Astrocyte of the cerebellum (primary cell): Measurements from ENCODE around the gene CHML.

Experiments
- DNase-seq: peaks from one replicate; pipeline ENCODE4 v3.0.0-alpha.2; 2011; ENCODE audit warnings: low read depth
- H3K4me3 ChIP-seq: 2 replicates; pipeline ENCODE4 v1.5.1; 2011; ENCODE audit warnings: mild to moderate bottlenecking, low read depth, low read length, moderate library complexity
- CTCF ChIP-seq: IDR thresholded peaks from 2 replicates; pipeline ENCODE4 v1.5.1; 2012; ENCODE audit warnings: low read length, low read depth, moderate library complexity, mild to moderate bottlenecking; ENCODE audit errors: missing control alignments
- in situ Hi-C: cut with HindIII; loops from 2 replicates; pipeline ENCODE4 v1.10.0; 2017; ENCODE audit warnings: low sequenced_read_pairs

Gene CHML

DNA sequence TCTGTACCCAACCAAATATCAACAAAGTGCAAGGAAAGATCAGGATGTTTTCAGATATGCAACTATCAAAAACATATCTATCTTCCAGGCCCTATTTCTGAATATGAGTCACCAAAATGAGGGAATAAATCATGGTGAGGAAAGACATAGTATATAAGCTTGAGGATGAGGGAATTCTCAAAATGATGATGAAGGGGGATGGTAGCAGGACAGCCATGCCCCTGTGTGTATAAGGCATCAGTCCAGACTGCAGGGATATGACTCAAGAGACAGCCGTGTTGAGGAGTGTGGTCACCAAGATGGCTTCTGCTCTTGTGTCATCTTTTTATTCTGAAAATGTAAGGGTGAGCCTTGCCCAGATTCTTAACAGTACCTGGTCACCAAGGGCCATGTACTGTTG is 7.5 kb upstream of the CHML start:
- no peak for TF ChIP-seq CTCF
- no peak for DNase-seq
- no peak overlapping the region for H3K4me3 ChIP-seq
- in situ Hi-C loops = loop anchor here (5.0 kb wide), 1 partner anchor 35 kb away; no protein-coding TSS in a partner anchor

- no peak for TF ChIP-seq CTCF
- in situ Hi-C loops = loop anchor here (5.0 kb wide), 1 partner anchor 36 kb away; no protein-coding TSS in a partner anchor
- DNase-seq = no peak
- no peak overlapping the region for H3K4me3 ChIP-seq
Measured at GRCh38 chr1:241646201-241646600, 6.0 kb upstream of the CHML start.

GRCh38 chr1:241645199-241645598 is 5.0 kb upstream of the CHML start:
- in situ Hi-C loops = loop anchor here (5.0 kb wide), 1 partner anchor 37 kb away; no protein-coding TSS in a partner anchor
- no peak overlapping the region for H3K4me3 ChIP-seq
- no peak for DNase-seq
- no peak for TF ChIP-seq CTCF

GRCh38 chr1:241644259-241644658 is 4.1 kb upstream of the CHML start:
- TF ChIP-seq CTCF = no peak
- DNase-seq = no peak
- in situ Hi-C loops = no loop called here
- no peak overlapping the region for H3K4me3 ChIP-seq

- no peak for DNase-seq
- in situ Hi-C loops = no loop called here
- no peak overlapping the region for H3K4me3 ChIP-seq
- no peak for TF ChIP-seq CTCF
Measured at GRCh38 chr1:241642593-241642944, 2.4 kb upstream of the CHML start.

DNA sequence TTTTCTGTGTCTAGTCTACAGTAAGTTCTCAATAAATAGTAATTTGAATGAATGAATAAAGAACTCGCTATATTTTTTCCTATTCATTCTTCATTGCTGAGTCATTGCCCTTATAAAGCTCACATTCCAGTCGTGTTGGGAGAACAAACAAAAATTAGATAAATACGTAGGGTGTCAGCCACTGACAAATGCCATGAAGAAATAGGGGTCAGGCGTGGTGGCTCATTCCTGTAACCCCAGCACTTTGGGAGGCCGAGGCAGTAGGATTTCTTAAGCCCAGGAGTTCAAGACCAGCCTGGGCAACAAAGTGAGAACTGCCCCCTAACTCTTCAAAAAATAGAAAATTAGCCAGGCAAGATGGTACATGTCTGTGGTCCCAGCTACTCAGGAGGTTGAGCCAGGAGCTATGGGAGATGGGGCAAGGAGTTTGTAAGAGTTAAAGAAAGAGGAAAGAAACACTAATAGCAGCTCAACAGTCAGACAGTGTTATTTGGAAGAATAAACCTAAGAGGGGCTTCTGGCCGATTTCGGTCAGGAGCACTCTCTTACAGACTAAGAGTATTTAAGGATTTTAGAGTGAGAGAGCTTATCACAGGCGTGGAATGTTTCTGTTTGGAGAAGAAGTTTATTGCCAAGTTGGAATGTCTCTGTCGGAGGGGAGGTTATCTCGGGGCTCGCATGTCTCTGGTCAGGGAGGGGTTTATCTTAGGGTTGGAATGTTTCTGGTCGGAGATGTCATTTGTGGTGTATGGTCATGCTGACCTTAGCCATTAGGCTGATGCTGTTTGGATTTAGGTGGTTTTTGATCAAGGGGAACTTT is 1.8 kb upstream of the CHML start:
- in situ Hi-C loops = no loop called here
- no peak for DNase-seq
- TF ChIP-seq CTCF = no peak
- no peak overlapping the region for H3K4me3 ChIP-seq
